C4-2B (cell line): Measurements from ENCODE around the gene MCEE.
"Not testable (repeated sequence)": the region's sequence is repeated elsewhere in the genome, so short reads cannot be mapped to it uniquely, and the experiment has no call there.

ENCODE experiments used
- CTCF ChIP-seq: fragments of 450-650 bp; conservative IDR thresholded peaks from 2 replicates; pipeline ENCODE4 v1.5.1; 2017; ENCODE audit warnings: mild to moderate bottlenecking
- ZFX ChIP-seq: fragments of 450-650 bp; IDR thresholded peaks from 2 replicates; pipeline ENCODE4 v1.6.1; 2017

DNA sequence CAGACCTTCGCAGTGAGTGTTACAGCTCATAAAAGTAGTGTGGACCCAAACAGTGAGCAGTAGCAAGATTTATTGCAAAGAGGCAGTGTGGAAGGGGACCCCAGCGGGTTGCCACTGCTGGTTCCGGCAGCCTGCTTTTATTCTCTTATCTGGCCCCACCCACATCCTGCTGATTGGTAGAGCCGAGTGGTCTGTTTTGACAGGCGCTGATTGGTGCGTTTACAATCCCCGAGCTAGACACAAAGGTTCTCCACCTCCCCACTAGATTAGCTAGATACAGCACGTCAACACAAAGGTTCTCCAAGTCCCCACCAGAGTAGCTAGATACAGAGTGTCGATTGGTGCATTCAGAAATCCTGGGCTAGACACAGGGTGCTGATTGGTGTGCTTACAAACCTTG is 38.2 kb downstream of the MCEE start:
- not testable (repeated sequence) for TF ChIP-seq CTCF, ZFX
